ENCODE data around the gene USP6NL.

The USP6NL gene

DNA sequence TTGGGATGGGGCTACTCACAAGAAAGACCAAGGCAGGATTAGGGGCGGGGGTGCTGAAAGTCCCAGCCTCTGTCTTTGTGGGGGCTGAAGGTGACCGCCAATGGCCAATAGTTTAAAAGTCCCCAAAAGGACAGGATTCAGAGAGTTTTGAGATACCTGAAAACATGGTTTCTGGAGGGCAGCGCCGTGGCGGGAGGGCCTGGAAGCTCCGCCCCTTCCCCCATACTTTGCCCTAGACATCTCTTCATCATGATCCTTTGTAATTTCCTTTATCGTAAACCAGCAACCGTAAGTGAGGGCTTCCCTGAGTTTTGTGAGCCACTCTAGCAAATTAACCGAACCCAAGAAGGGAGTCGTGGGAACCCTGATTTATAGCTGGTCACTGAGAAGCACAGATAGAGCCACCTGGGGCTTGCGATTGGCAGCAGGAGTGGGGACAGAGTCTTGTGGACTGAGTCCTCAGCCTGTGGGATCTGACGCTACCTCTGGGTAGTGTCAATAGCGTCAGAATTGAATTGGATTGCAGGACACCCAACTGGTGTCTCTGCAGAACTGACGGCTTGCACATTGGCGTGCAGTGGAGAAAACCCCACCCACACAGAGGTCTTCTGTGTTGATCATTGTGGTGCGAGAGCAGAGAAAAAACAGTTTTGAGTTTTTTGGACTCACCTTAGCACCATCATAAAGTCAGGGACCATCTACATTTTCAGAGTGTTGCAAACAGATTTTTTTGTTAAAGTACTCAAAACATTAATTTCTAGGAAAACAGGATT is 169.3 kb downstream of the USP6NL start:
- H3K27me3 ChIP-seq (ENCODE audit: insufficient read depth, low read length, poor library complexity, severe bottlenecking), result no peaks in the 10 kb centered on the region
- no peak overlapping the region for H3K9ac ChIP-seq (ENCODE audit: low read depth, low read length, poor library complexity, severe bottlenecking)
- H3K9me3 ChIP-seq (ENCODE audit: insufficient read depth, low read depth, low read length), result no peaks in the 10 kb centered on the region
- H3F3A ChIP-seq (ENCODE audit: low read depth), result no peaks in the 10 kb centered on the region
- peaks cover 35% of the 10 kb centered on the region for H3K4me1 ChIP-seq (ENCODE audit: insufficient read depth, low read length, poor library complexity, severe bottlenecking)
- H4K20me1 ChIP-seq (ENCODE audit: insufficient read depth, low read length, poor library complexity, severe bottlenecking), result no peaks in the 10 kb centered on the region
- TF ChIP-seq, protein P1, sequence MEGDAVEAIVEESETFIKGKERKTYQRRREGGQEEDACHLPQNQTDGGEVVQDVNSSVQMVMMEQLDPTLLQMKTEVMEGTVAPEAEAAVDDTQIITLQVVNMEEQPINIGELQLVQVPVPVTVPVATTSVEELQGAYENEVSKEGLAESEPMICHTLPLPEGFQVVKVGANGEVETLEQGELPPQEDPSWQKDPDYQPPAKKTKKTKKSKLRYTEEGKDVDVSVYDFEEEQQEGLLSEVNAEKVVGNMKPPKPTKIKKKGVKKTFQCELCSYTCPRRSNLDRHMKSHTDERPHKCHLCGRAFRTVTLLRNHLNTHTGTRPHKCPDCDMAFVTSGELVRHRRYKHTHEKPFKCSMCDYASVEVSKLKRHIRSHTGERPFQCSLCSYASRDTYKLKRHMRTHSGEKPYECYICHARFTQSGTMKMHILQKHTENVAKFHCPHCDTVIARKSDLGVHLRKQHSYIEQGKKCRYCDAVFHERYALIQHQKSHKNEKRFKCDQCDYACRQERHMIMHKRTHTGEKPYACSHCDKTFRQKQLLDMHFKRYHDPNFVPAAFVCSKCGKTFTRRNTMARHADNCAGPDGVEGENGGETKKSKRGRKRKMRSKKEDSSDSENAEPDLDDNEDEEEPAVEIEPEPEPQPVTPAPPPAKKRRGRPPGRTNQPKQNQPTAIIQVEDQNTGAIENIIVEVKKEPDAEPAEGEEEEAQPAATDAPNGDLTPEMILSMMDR (conservative IDR thresholded peaks at IDR 0.05; ENCODE audit: low read length), result no peak
- TF ChIP-seq EZH2phosphoT487 (IDR thresholded peaks at IDR 0.05; ENCODE audit: borderline replicate concordance), result no peak
- H2AFZ ChIP-seq (ENCODE audit: low read length), result no peak overlapping the region
- H3K4me2 ChIP-seq (ENCODE audit: low read depth, low read length, poor library complexity, severe bottlenecking), result no peak overlapping the region
- H3K9me2 ChIP-seq (replicated peaks; ENCODE audit: low read depth, low read length), result no peaks in the 10 kb centered on the region
- no peaks in the 10 kb centered on the region for H3K36me3 ChIP-seq (ENCODE audit: insufficient read depth, low read length)
- H3K4me3 ChIP-seq (ENCODE audit: low read length, poor library complexity, severe bottlenecking), result no peak overlapping the region
- no peaks in the 10 kb centered on the region for H3K79me2 ChIP-seq (ENCODE audit: insufficient read depth, low read length)

DNA sequence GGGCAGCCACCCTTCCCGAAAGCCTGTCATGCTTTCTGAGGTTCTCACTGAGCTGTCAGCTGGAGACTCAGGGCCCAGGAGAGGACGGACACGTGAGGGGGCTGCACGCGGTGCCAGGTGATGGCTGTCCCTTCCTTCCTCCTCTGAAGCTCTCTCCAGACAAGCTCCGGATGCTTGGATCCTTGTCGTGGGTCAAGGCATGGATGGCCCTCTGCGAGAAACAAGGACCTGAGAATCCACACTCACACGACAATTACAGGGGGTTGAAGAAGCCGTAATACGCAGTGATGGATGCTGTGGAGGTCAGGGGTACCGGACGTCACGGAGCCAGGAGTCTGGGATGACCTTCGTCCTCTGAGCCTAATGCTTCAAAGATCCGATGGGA is 170.3 kb downstream of the USP6NL start:
- Histone ChIP-seq H3K9ac (ENCODE audit: low read depth, low read length, poor library complexity, severe bottlenecking) (no peak overlapping the region), H4K20me1 (ENCODE audit: insufficient read depth, low read length, poor library complexity, severe bottlenecking) (no peaks in the 10 kb centered on the region), H3K27me3 (ENCODE audit: insufficient read depth, low read length, poor library complexity, severe bottlenecking) (no peaks in the 10 kb centered on the region), H3K4me3 (ENCODE audit: low read length, poor library complexity, severe bottlenecking) (no peak overlapping the region), H3K4me1 (ENCODE audit: insufficient read depth, low read length, poor library complexity, severe bottlenecking) (peaks cover 27% of the 10 kb centered on the region), H3K9me2 (replicated peaks; ENCODE audit: low read depth, low read length) (no peaks in the 10 kb centered on the region), H3K4me2 (ENCODE audit: low read depth, low read length, poor library complexity, severe bottlenecking) (no peak overlapping the region), H3K79me2 (ENCODE audit: insufficient read depth, low read length) (no peaks in the 10 kb centered on the region), H3K36me3 (ENCODE audit: insufficient read depth, low read length) (no peaks in the 10 kb centered on the region), H2AFZ (ENCODE audit: low read length) (no peak overlapping the region), H3F3A (ENCODE audit: low read depth) (no peaks in the 10 kb centered on the region), H3K9me3 (ENCODE audit: insufficient read depth, low read depth, low read length) (no peaks in the 10 kb centered on the region)
- TF ChIP-seq EZH2phosphoT487 (IDR thresholded peaks at IDR 0.05; ENCODE audit: borderline replicate concordance), result no peak

GRCh38 chr10:11440250-11441150 is 170.9 kb downstream of the USP6NL start:
- TF ChIP-seq EZH2phosphoT487 (IDR thresholded peaks at IDR 0.05; ENCODE audit: borderline replicate concordance), result no peak
- TF ChIP-seq, protein P1 (conservative IDR thresholded peaks at IDR 0.05; ENCODE audit: low read length), result no peak
- no peaks in the 10 kb centered on the region for H3K79me2 ChIP-seq (ENCODE audit: insufficient read depth, low read length)
- H3K9me2 ChIP-seq (replicated peaks; ENCODE audit: low read depth, low read length), result no peaks in the 10 kb centered on the region
- H3K4me1 ChIP-seq (ENCODE audit: insufficient read depth, low read length, poor library complexity, severe bottlenecking), result peaks cover 30% of the 10 kb centered on the region
- no peaks in the 10 kb centered on the region for H3F3A ChIP-seq (ENCODE audit: low read depth)
- H2AFZ ChIP-seq (ENCODE audit: low read length), result no peak overlapping the region
- H3K4me3 ChIP-seq (ENCODE audit: low read length, poor library complexity, severe bottlenecking), result peak overlapping the region; percentile 23
- H3K9ac ChIP-seq (ENCODE audit: low read depth, low read length, poor library complexity, severe bottlenecking), result no peak overlapping the region
- H3K9me3 ChIP-seq (ENCODE audit: insufficient read depth, low read depth, low read length), result no peaks in the 10 kb centered on the region
- no peaks in the 10 kb centered on the region for H4K20me1 ChIP-seq (ENCODE audit: insufficient read depth, low read length, poor library complexity, severe bottlenecking)
- H3K36me3 ChIP-seq (ENCODE audit: insufficient read depth, low read length), result no peaks in the 10 kb centered on the region
- H3K4me2 ChIP-seq (ENCODE audit: low read depth, low read length, poor library complexity, severe bottlenecking), result peak overlapping the region; percentile 61
- no peaks in the 10 kb centered on the region for H3K27me3 ChIP-seq (ENCODE audit: insufficient read depth, low read length, poor library complexity, severe bottlenecking)
